ENCODE measurements around the gene RHBG. TPM values are rescaled to one million over a fixed set of nuclear protein-coding genes. Genes with fewer than 3 reads are reported as not detected.

Gene RHBG
- total and polyA plus RNA-seq, 2 of the 4 experiments (the other 2 are of a cell fraction), result not detected

GRCh38 chr1:156372876-156373275 lies 3.9 kb downstream of the RHBG start:
- peaks cover 2% of the 10 kb centered on the region; the same call in 1 of the 2 replicates for H3K4me1 ChIP-seq (ENCODE audit: control insufficient read depth, insufficient read depth, low read length)
- no peak overlapping the region for H2AFZ ChIP-seq (replicated peaks; ENCODE audit: low read length, poor library complexity)
- no peaks in the 10 kb centered on the region for H4K20me1 ChIP-seq (ENCODE audit: insufficient read depth, low read length)
- H3K23ac ChIP-seq (ENCODE audit: low read depth, low read length), result no peak overlapping the region
- ChIA-PET POLR2A (ENCODE audit: unreplicated experiment) (no interaction called here), CTCF (interaction anchor here (0.9 to 1.9 kb wide), 3 partner anchors 10 to 73 kb away, joined by 3 to 5 read pairs (median 4); no protein-coding TSS in a partner anchor)
- H2AK5ac ChIP-seq (ENCODE audit: low read depth, low read length), result no peak overlapping the region
- in situ Hi-C loops (cut with MboI; ENCODE audit: low sequenced_read_pairs), result no loop called here
- no peak overlapping the region for H3K4me2 ChIP-seq (ENCODE audit: low read depth, low read length)
- WGBS, 2 experiments (ENCODE audit: extremely low coverage in 2 of 2, insufficient read length in 1 of 2), result no CpG with 5 or more reads among the region's 4 CpGs
- H4K8ac ChIP-seq (ENCODE audit: low read depth in 2 of 2, low read length in 2 of 2), result no peak overlapping the region
- H3K27me3 ChIP-seq (ENCODE audit: control insufficient read depth, insufficient read depth, low read length), result peaks cover 49% of the 10 kb centered on the region
- H3K4me3 ChIP-seq (ENCODE audit: insufficient read depth, low read depth, low read length), result no peak overlapping the region
- no peaks in the 10 kb centered on the region for H3K9me3 ChIP-seq (ENCODE audit: control insufficient read depth, insufficient read depth, low read length)
- intact Hi-C loops (cut with micrococcal nuclease), result no loop called here
- no peaks in the 10 kb centered on the region for H3K36me3 ChIP-seq (ENCODE audit: control insufficient read depth, insufficient read depth, low read length)
- no peak overlapping the region for H2BK120ac ChIP-seq (ENCODE audit: low read depth, low read length)
- ATAC-seq (ENCODE audit: low read depth) (no peak), DNase-seq (no peak)
- H2AK9ac ChIP-seq (replicated peaks; ENCODE audit: low read depth, low read length, poor library complexity), result no peak overlapping the region
- no peaks in the 10 kb centered on the region; the same call in 1 of the 2 replicates for H3K9me1 ChIP-seq (ENCODE audit: insufficient read depth, low read length)
- H2BK20ac ChIP-seq (ENCODE audit: low read depth, low read length), result no peak overlapping the region
- no peak overlapping the region for H3K9ac ChIP-seq (ENCODE audit: low read depth, low read length)
- no peak overlapping the region for H4K5ac ChIP-seq (ENCODE audit: low read depth, low read length)
- H3K14ac ChIP-seq (replicated peaks; ENCODE audit: low read depth, low read length), result no peak overlapping the region
- H2BK15ac ChIP-seq (ENCODE audit: low read depth, low read length), result no peak overlapping the region
- no peak overlapping the region for H3K18ac ChIP-seq (ENCODE audit: low read depth, low read length)
- no peak overlapping the region for H3K4ac ChIP-seq (ENCODE audit: low read depth, low read length)
- H3K56ac ChIP-seq (ENCODE audit: extremely low read depth, insufficient read depth, low read length), result no peak overlapping the region
- no peak overlapping the region for H3K27ac ChIP-seq (ENCODE audit: insufficient read depth, low read length)
- H2BK5ac ChIP-seq (ENCODE audit: low read depth, low read length, poor library complexity, severe bottlenecking), result no peak overlapping the region
- dilution Hi-C loops (cut with HindIII; ENCODE audit: low sequenced_read_pairs, unreplicated experiment), result no loop called here
- no peaks in the 10 kb centered on the region for H3K79me1 ChIP-seq (ENCODE audit: low read depth in 1 of 2, low read length in 2 of 2)
- no peak overlapping the region for H4K91ac ChIP-seq (ENCODE audit: insufficient read depth, low read depth, low read length)
- no TSS peak for BruUV-seq (replicated peaks)
- no peak for TF ChIP-seq RCOR1 (IDR thresholded peaks at IDR 0.05; ENCODE audit: insufficient replicate concordance, low read length)
- TF ChIP-seq RFX5 (IDR thresholded peaks at IDR 0.05; ENCODE audit: low read depth, low read length), result no peak
- no peak for TF ChIP-seq SMC3 (IDR thresholded peaks at IDR 0.05; ENCODE audit: low read depth, low read length)
- TF ChIP-seq FOS (IDR thresholded peaks at IDR 0.05; ENCODE audit: low read depth, low read length), result no peak
- TF ChIP-seq CTCF (conservative IDR thresholded peaks at IDR 0.05; ENCODE audit: low read depth, low read length), result no peak
- TF ChIP-seq CHD1 (IDR thresholded peaks at IDR 0.05; ENCODE audit: low read depth, low read length), result no peak
- TF ChIP-seq CEBPB (IDR thresholded peaks at IDR 0.05; ENCODE audit: low read depth, low read length), result no peak

Data from IMR-90 (cell line).